Fibroblast of lung (primary cell): ENCODE measurements around the gene MRPS15. TPM values are rescaled to one million over a fixed set of nuclear protein-coding genes. Genes with fewer than 3 reads are reported as not detected.
A peak's percentile ranks its signal among the peaks of the same experiment; 100 is the strongest.

Source experiments
- DNase-seq, 2 donors: peaks; one replicate each; pipeline versions ENCODE4 v3.0.0 to v3.0.0-alpha.2; 2010; ENCODE audit warnings: low read depth in 2 of 2
- H2AFZ ChIP-seq: 2 replicates; pipeline ENCODE4 v1.5.1; 2012; ENCODE audit warnings: low read length, control low read depth, inconsistent platforms
- H3K27ac ChIP-seq: 2 replicates; pipeline ENCODE4 v1.5.1; 2011; ENCODE audit warnings: low read length, control low read depth; ENCODE audit not compliant: insufficient read depth
- H3K27me3 ChIP-seq: 2 replicates; pipeline ENCODE4 v1.5.1; 2011; ENCODE audit warnings: mild to moderate bottlenecking, low read length; ENCODE audit not compliant: control insufficient read depth, insufficient read depth
- H3K36me3 ChIP-seq: 2 replicates; pipeline ENCODE4 v1.5.1; 2011; ENCODE audit warnings: low read length; ENCODE audit not compliant: control insufficient read depth, insufficient read depth
- H3K4me1 ChIP-seq: 2 replicates; pipeline ENCODE4 v1.5.1; 2011; ENCODE audit warnings: low read length; ENCODE audit not compliant: control insufficient read depth, insufficient read depth; ENCODE audit errors: extremely low read depth
- H3K4me2 ChIP-seq: 2 replicates; pipeline ENCODE4 v1.5.1; 2011; ENCODE audit warnings: low read length, control low read depth; ENCODE audit not compliant: insufficient read depth; ENCODE audit errors: extremely low read depth
- H3K4me3 ChIP-seq, 4 experiments: fragments of 200-600 bp in 1 of 4; sonication (generic) in 1 of 4; replicated peaks in 1 of 4; 2 replicates each; pipeline ENCODE4 v1.5.1; 2011 to 2016; ENCODE audit warnings: low read length in 4 of 4, low read depth in 3 of 4, mild to moderate bottlenecking in 3 of 4, control low read depth in 2 of 4, inconsistent platforms in 1 of 4, mixed read lengths in 1 of 4; ENCODE audit not compliant: insufficient read depth in 1 of 4; ENCODE audit errors: control extremely low read depth in 1 of 4
- H3K79me2 ChIP-seq: 2 replicates; pipeline ENCODE4 v1.5.1; 2012; ENCODE audit warnings: mild to moderate bottlenecking, low read length, inconsistent platforms; ENCODE audit not compliant: control insufficient read depth, insufficient read depth
- H3K9ac ChIP-seq: 2 replicates; pipeline ENCODE4 v1.5.1; 2011; ENCODE audit warnings: mild to moderate bottlenecking, low read length, control low read depth; ENCODE audit not compliant: insufficient read depth
- H3K9me3 ChIP-seq: 2 replicates; pipeline ENCODE4 v1.5.1; 2012; ENCODE audit warnings: low read depth, low read length; ENCODE audit not compliant: control insufficient read depth, insufficient read depth
- H4K20me1 ChIP-seq: 2 replicates; pipeline ENCODE4 v1.5.1; 2011; ENCODE audit warnings: low read length; ENCODE audit not compliant: control insufficient read depth, insufficient read depth; ENCODE audit errors: extremely low read depth
- CTCF ChIP-seq, 2 donors: IDR thresholded peaks in 1 of 2; conservative IDR thresholded peaks in 1 of 2; 1 replicate in 1 of 2; 2 replicates in 1 of 2; pipeline ENCODE4 v1.5.1; 2011 to 2012; ENCODE audit warnings: low read length in 2 of 2, control low read depth in 1 of 2, inconsistent platforms in 1 of 2, low read depth in 1 of 2, mild to moderate bottlenecking in 1 of 2
- EZH2 ChIP-seq: IDR thresholded peaks from 2 replicates; pipeline ENCODE4 v1.5.1; 2012; ENCODE audit warnings: low read length, control low read depth, mild to moderate bottlenecking; ENCODE audit errors: missing control alignments
- polyA plus RNA-seq, 2 donors: library from polyadenylated mRNA; depleted of rRNA in 1 of 2; stranded (reverse) in 1 of 2; unstranded in 1 of 2; fragments of >200 nt; gene quantifications; 2 replicates each; pipeline ENCODE4 v1.2.1, GENCODE V29; 2011 to 2012; ENCODE audit warnings: missing spikeins in 1 of 2
- total RNA-seq: library from RNA; depleted of rRNA; stranded (reverse); fragments of >200 nt; gene quantifications from 2 replicates; pipeline ENCODE4 v1.2.1, GENCODE V29; 2014

Gene MRPS15
- total and polyA plus RNA-seq, 2 donors (not counting 1 experiment from before 2014, with no cell fraction given), result 75.5 to 99.1 TPM

DNA sequence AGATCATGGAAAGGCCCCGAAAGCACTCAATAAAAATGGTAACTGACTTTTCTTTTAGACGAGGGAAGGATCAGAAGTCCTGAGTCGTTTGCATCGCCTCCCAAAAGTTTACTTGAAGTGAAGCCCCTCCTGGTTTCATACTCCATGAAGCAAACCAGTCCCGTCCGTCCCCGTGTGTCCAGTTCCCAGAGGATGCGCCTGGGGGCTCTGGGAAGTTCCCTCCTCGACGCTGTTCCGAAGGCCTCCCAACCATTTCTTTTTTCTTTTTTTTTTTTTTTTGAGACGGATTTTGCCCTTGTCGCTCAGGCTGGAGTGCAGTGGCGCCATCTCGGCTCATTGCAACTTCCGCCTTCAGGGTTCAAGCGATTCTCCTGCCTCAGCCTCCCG is 13.3 kb downstream of the MRPS15 start:
- H3K9ac ChIP-seq, result peak overlapping the region; percentile 83
- H3K4me2 ChIP-seq, result peak overlapping the region; percentile 89
- TF ChIP-seq CTCF (conservative IDR thresholded peaks at IDR 0.05 in 1 of 2, IDR thresholded peaks at IDR 0.05 in 1 of 2; ENCODE audit: low read depth in 1 of 2, low read length in 2 of 2) (no peak), EZH2 (no peak)
- H4K20me1 ChIP-seq, result no peaks in the 10 kb centered on the region
- no peaks in the 10 kb centered on the region for H3K79me2 ChIP-seq
- H3K4me3 ChIP-seq, result peak overlapping the region; percentile 52 to 78 (median 66)
- no peaks in the 10 kb centered on the region for H3K9me3 ChIP-seq
- no peaks in the 10 kb centered on the region for H3K27me3 ChIP-seq
- no peak for DNase-seq
- no peaks in the 10 kb centered on the region for H3K4me1 ChIP-seq
- H3K27ac ChIP-seq, result peak overlapping the region; percentile 93
- peaks cover 2% of the 10 kb centered on the region for H3K36me3 ChIP-seq
- H2AFZ ChIP-seq, result peak overlapping the region; percentile 68

- TF ChIP-seq EZH2 (no peak), CTCF (conservative IDR thresholded peaks at IDR 0.05 in 1 of 2, IDR thresholded peaks at IDR 0.05 in 1 of 2; ENCODE audit: low read depth in 1 of 2, low read length in 2 of 2) (no peak)
- Histone ChIP-seq H3K79me2 (no peaks in the 10 kb centered on the region), H4K20me1 (no peaks in the 10 kb centered on the region), H2AFZ (peak within 1 kb of the TSS; percentile 80), H3K9ac (peak within 1 kb of the TSS; percentile 83), H3K4me1 (no peaks in the 10 kb centered on the region), H3K27ac (peak within 1 kb of the TSS; percentile 93), H3K4me2 (peak within 1 kb of the TSS; percentile 89), H3K4me3 (peak within 1 kb of the TSS; percentile 52 to 81 (median 68)), H3K27me3 (no peaks in the 10 kb centered on the region), H3K9me3 (no peaks in the 10 kb centered on the region), H3K36me3 (peaks cover 1% of the 10 kb centered on the region)
- DNase-seq, result peak; percentile 96 to 97
Measured at GRCh38 chr1:36450270-36450918, 13.8 kb downstream of the MRPS15 start, which contains the start of gene OSCP1. OSCP1 (minus strand) TSS chr1:36450451; CDS start chr1:36450369, 82 bp downstream.

GRCh38 chr1:36448530-36449056 is 15.6 kb downstream of the MRPS15 start:
- H3K27ac ChIP-seq, result no peak overlapping the region
- no peaks in the 10 kb centered on the region for H3K4me1 ChIP-seq
- H3K4me2 ChIP-seq, result no peak overlapping the region

More at GRCh38 chr1:36448530-36449056, 15.6 kb downstream of the MRPS15 start:
- no peaks in the 10 kb centered on the region for H3K36me3 ChIP-seq
- no peak overlapping the region for H2AFZ ChIP-seq
- no peaks in the 10 kb centered on the region for H3K9me3 ChIP-seq
- no peaks in the 10 kb centered on the region for H3K27me3 ChIP-seq
- no peak for DNase-seq
- no peak for TF ChIP-seq EZH2
- no peak for TF ChIP-seq CTCF (conservative IDR thresholded peaks at IDR 0.05 in 1 of 2, IDR thresholded peaks at IDR 0.05 in 1 of 2; ENCODE audit: low read depth in 1 of 2, low read length in 2 of 2)
- H4K20me1 ChIP-seq, result no peaks in the 10 kb centered on the region
- no peak overlapping the region for H3K9ac ChIP-seq
- no peak overlapping the region for H3K4me3 ChIP-seq
- H3K79me2 ChIP-seq, result no peaks in the 10 kb centered on the region
